DND-41 (cell line): ENCODE measurements around the gene MORF4L1.

ENCODE experiments used
- CTCF ChIP-seq: IDR thresholded peaks from 2 replicates; pipeline ENCODE4 v1.5.1; 2012; ENCODE audit warnings: borderline replicate concordance, low read length, moderate library complexity, mild to moderate bottlenecking; ENCODE audit not compliant: poor library complexity, severe bottlenecking; ENCODE audit errors: extremely low read depth
- EZH2 ChIP-seq: IDR thresholded peaks from 3 replicates; pipeline ENCODE4 v1.6.1; 2012; ENCODE audit warnings: borderline replicate concordance, low read depth, mild to moderate bottlenecking, moderate library complexity, low read length, inconsistent platforms; ENCODE audit not compliant: severe bottlenecking

- no peak for TF ChIP-seq CTCF
- TF ChIP-seq EZH2 = no peak
These were observed 56.0 kb downstream of the MORF4L1 start for GRCh38 chr15:78928616-78929093.
